ENCODE data around the gene OVCH2.

- TF ChIP-seq POLR2A (IDR thresholded peaks at IDR 0.05), result no peak
- TF ChIP-seq, protein P1, sequence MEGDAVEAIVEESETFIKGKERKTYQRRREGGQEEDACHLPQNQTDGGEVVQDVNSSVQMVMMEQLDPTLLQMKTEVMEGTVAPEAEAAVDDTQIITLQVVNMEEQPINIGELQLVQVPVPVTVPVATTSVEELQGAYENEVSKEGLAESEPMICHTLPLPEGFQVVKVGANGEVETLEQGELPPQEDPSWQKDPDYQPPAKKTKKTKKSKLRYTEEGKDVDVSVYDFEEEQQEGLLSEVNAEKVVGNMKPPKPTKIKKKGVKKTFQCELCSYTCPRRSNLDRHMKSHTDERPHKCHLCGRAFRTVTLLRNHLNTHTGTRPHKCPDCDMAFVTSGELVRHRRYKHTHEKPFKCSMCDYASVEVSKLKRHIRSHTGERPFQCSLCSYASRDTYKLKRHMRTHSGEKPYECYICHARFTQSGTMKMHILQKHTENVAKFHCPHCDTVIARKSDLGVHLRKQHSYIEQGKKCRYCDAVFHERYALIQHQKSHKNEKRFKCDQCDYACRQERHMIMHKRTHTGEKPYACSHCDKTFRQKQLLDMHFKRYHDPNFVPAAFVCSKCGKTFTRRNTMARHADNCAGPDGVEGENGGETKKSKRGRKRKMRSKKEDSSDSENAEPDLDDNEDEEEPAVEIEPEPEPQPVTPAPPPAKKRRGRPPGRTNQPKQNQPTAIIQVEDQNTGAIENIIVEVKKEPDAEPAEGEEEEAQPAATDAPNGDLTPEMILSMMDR (IDR thresholded peaks at IDR 0.05), result no peak
Measured at GRCh38 chr11:7651140-7651551, 55.1 kb downstream of the OVCH2 start.

Measured in adrenal gland (tissue), 5 donors.